Stimulated activated naive CD4-positive, alpha-beta T cell treated with Interleukin-2 at 50 U/mL for 16 hours (primary cell): ENCODE results near the gene PPIL6.

Experiments used
- DNase-seq: peaks from one replicate; lab custom pipeline; 2025; lab: John Stamatoyannopoulos, UW

Gene PPIL6

GRCh38 chr6:109362102-109362884, 78.1 kb downstream of the PPIL6 start:
- DNase-seq = no peak

- no peak for DNase-seq
These were observed 79.6 kb downstream of the PPIL6 start for GRCh38 chr6:109360791-109361190.

- no peak for DNase-seq
These were observed 80.1 kb downstream of the PPIL6 start for GRCh38 chr6:109360281-109360680.

DNA sequence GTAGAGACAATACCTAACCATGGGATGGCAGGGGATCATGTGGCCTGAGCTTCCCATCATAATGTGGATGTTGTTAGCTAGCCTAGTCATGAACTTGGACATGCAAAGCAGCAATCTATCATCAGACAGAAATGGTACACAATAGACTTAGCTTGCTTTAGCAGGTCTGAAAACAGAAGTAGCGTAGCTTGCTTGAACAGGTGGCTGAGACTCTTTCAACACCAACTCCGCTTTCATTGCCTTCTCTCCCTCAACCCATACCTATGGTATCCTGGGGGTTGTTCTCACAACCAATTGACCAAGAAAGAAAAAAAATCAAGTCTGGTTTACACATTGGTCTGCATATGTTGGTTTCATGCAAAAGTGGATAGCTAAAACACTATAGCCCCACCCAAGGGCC, 81.2 kb downstream of the PPIL6 start:
- no peak for DNase-seq

- no peak for DNase-seq
These were observed 82.2 kb downstream of the PPIL6 start for GRCh38 chr6:109358204-109358603.

- no peak for DNase-seq
These were observed 84.2 kb downstream of the PPIL6 start for GRCh38 chr6:109356237-109356636.

- DNase-seq = no peak
These were observed 88.9 kb downstream of the PPIL6 start for GRCh38 chr6:109351231-109352130.

DNA sequence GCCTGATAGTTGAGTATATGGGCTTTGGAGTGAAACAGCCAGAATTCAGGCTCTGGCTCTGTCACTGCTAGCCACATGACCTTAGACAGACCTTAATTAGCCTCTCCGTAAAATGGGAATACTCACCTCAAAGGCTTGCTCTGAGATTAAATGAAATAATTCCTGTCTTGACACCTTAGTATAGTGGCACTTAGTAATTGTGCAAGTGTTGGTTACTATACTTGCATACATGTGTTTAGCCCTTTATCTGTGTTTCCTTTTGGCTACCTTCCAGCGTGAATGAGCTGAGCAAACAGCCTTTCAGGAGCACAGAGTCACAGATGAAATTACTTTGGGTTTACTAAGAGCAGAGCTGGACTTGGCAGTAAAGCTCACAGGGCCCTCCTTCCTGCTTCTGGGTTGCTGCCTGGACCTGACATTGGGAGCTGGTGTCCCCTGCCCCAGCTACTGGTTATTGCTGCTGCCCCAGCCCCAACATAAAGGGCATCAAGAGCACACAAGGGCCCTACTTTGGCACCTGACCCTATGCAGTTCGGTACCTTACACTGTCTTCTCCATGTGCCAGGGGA, 90.9 kb downstream of the PPIL6 start:
- DNase-seq = no peak

- DNase-seq = no peak
These were observed 92.2 kb downstream of the PPIL6 start for GRCh38 chr6:109348226-109348625.

- DNase-seq = no peak
These were observed 92.6 kb downstream of the PPIL6 start for GRCh38 chr6:109347779-109348178.

DNA sequence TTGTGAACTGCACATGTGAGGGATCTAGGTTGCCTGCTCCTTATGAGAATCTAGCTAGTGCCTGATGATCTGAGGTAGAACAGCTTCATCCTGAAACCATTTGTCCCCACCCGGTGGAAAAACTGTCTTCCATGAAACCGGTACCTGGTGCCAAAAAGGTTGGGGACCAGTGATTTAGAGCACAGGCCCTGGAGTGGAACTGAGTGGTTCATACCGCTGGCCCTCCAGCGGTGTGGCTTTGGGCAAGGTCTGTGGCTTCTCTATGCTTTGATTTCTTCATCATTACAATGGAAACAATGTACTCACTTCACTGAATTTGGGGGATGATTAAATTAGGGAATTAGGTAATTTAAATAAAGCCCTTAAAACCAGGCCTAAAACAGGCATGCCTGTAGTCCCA, 94.4 kb downstream of the PPIL6 start:
- no peak for DNase-seq

DNA sequence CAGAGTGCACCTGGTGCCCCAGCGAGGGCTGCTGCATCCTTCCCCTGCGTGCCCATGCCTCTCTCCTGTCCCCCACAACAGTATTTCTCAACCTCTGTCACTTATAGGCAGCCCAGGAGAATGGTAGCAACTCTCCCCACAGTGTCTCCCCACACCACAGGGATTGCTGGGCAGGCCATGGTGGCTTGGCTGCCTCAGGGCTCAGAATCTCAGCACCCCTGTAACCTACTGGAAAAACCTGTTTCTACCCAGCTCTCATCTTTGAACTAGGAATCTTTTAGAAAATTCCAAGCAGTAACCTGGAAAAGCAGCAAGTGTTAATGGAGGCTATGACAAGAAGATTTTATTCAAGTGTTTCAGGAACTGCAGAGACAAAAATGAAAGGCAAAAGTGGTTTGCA, 96.2 kb downstream of the PPIL6 start:
- no peak for DNase-seq

GRCh38 chr6:109343518-109343917, 96.9 kb downstream of the PPIL6 start:
- DNase-seq = no peak

GRCh38 chr6:109342911-109343310, 97.5 kb downstream of the PPIL6 start:
- no peak for DNase-seq

DNA sequence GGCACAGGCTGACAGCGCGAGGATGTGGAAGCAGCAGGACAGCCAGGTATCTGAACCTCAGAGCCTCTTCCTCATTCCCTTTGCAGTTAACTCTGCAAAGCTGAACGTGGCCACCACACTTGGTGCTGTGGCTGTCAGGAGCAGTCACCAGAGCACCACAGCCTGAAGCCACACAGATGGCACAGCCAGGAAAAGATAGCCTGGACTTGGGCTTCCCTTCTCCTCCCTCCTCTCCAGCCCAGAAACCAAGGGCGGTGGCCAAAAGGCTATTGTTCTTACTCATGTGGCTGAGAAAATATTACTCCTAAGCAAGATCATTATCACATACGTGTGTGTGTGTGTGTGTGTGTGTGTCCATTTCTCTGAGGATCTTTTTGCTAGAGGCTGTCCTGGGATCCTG, 97.9 kb downstream of the PPIL6 start:
- DNase-seq = no peak

DNA sequence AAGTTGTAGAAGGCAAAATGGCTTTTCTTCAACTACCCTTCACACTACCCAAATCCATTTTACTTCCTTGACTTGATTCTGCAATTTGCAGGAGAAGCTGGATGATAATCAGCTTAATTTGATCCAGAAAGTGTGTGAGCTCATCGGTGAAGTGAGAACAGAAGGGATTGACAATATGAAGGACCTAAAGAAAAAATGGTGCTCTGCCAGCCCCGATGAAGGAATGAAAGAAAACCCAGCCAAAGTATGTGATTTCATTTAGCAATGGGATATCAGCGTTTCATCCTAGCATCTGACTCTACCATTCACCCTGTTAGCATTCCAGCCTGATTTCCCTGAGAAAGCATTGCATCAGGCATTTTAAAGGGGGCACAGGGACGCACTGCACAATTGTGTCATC, 99.6 kb downstream of the PPIL6 start:
- no peak for DNase-seq
